ENCODE measurements around the gene TSPYL1.
A peak's percentile ranks its signal among the peaks of the same experiment; 100 is the strongest.
"Not testable (repeated sequence)": the region's sequence is repeated elsewhere in the genome, so short reads cannot be mapped to it uniquely, and the experiment has no call there.

Gene TSPYL1

GRCh38 chr6:116292553-116292952 lies 12.8 kb upstream of the TSPYL1 start:
- no peak for DNase-seq

DNA sequence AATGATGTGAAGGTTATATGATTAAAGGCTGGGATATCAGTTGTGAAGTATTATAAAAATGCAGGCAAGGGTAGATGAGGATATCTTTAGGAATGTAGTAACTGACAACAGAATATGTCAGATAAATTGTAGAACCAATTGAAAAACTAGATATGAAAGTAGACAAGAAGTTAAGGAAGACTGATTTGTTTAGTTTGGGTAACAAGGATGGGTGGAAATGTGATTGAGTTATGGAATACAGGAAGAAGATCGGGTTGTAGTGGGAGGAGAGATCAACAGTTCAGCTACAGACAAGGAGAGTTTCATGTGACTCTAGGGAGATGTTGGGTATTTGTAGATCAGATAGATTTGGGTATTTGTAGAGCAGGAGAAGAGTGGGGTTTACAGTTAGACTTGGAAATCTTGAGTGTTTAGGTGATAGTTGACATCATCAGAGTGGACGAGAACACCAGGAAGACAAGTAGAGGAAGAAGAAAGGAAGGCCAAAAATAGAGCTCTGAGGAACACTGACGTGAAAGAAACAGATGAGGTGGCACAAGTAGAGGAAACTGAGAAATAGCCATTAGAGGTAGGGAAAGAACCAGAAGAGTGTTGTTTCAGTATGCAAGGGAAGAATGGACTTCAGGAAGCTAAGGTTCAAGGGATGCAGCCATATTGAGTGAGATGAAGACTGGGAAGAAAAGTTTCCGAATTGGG lies 12.1 kb upstream of the TSPYL1 start:
- no peak for DNase-seq

- DNase-seq, result no peak
Measured at GRCh38 chr6:116290799-116291198, 11.1 kb upstream of the TSPYL1 start.

DNA sequence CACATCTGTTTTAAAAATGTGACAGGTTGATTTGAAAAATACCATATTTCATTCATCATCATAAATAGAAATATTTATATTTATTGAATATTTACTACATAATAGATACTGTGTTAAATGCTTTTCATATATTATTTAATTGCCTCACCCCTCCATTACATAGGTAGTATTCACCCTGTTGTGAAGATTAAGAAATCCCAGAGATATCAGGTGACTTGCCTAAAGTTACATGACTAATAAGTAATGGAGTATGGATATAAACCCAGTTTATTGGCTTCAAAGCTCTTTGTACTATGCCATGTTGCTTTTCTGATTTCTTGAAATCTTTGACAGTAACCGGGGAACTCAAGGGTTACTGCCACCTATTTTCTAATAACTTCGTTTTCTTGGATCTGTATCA lies 10.1 kb upstream of the TSPYL1 start:
- DNase-seq, result no peak

- DNase-seq, result peak in 2 of 5 experiments; percentile 20 to 42
Measured at GRCh38 chr6:116287689-116288282, 8.1 kb upstream of the TSPYL1 start.

GRCh38 chr6:116286773-116287358 lies 7.1 kb upstream of the TSPYL1 start:
- no peak for DNase-seq

DNA sequence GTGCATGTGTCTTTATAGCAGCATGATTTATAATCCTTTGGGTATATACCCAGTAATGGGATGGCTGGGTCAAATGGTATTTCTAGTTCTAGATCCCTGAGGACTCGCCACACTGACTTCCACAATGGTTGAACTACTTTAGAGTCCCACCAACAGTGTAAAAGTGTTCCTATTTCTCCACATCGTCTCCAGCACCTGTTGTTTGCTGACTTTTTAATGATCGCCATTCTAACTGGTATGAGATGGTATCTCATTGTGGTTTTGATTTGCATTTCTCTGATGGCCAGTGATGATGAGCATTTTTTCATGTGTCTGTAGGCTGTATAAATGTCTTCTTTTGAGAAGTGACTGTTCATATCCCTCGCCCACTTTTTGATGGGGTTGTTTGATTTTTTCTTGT lies 5.3 kb upstream of the TSPYL1 start:
- not testable (repeated sequence) for DNase-seq

DNA sequence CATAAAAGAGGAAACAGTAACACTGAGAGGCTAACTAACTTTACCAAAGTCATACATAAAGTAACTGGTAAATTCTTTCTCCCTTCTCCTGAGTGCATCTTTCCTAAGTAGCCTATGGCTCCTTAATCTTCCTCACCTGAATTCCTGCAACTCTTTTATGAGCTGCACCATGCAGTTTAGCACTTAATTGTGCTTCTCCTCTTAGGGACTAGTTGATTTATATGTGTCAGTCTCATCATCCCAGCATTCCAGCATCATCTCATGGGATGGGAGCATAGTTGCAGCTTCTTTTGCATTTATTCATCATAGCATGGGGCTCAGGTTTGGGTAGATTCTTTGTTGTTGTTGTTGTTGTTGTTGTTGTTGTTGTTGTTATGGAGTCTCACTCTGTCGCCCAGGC lies 3.5 kb upstream of the TSPYL1 start:
- no peak for DNase-seq

- no peak for DNase-seq
Measured at GRCh38 chr6:116282698-116283097, 3.0 kb upstream of the TSPYL1 start.

DNA sequence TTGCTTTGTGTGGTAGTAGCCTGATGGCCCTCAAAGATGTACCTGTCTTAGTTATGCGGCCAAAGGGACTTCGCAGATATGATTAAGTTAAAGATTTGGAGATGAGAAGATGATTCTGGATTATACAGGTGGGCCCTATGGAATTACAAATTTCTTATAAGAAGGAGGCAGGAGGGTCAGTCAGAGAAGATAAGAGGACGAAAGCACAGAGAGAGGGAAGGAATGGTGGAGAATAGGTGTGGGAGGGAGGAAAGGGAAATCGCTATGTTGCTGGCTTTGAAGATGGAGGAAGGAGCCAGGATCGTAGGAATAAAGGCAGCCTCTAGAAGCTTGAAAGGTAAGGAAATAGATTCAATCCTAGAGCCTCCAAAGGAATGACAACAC lies 1.2 kb upstream of the TSPYL1 start:
- DNase-seq, result no peak

GRCh38 chr6:116280161-116280932 lies 617 bp upstream of the TSPYL1 start:
- DNase-seq, result peak in 1 of 5 experiments; percentile 41

DNA sequence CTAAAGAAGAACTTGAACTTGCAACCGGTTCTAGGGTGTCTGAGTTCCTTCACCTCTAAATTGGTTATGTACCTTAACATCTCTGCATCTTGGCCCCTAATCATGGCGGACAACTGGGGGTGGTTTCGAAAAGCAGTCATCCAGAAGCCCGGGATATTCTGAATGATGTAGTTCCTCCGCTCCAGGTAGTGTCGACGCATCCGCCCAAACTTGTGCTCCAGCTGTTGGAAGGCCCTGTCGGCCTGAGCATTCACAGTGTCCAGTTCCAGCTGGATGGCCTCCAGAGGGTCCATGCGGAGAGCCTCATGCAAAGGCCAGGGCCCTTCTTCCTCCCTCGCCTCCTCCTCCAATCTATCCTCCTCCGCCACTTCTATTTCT lies 887 bp downstream of the TSPYL1 start:
- peak in 1 of 5 experiments; percentile 16 for DNase-seq

DNA sequence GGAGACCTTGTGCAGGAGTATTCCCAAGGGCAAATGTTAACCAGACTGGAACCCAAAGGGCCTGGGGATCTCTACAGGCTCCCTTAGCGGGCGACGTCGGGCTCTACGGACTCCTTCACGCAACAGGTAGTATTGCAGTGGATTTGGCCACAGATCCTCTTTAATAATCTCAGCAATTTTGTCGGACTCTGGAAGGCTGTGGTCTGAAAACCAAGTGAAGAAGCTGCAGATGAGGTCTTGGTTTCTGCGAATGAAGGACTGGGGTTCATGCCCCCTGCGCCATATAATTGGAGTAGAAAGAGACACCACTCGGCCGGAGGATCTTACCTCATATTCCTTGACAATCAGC lies 1.3 kb downstream of the TSPYL1 start:
- no peak for DNase-seq

DNA sequence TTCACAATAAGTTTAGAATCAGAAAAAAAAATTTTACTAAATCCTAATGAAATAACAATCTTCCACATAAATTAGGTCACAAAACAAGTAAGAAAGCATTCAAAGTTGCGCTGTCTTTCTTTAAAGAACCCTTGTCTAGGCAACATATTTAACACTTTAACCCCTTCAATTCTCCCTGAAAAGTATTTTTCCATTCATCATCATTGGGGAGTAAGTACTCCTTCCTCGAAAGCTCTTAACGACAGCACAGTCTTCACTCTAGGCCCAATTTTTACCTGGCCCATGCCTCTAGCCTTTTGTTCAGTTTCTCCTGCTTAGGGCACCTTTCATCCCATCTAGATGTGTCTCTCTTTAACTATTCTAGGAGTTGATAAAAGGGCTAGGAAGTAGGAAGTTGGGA lies 2.6 kb downstream of the TSPYL1 start:
- no peak for DNase-seq

GRCh38 chr6:116271149-116271708 lies 8.5 kb downstream of the TSPYL1 start:
- no peak for DNase-seq

DNA sequence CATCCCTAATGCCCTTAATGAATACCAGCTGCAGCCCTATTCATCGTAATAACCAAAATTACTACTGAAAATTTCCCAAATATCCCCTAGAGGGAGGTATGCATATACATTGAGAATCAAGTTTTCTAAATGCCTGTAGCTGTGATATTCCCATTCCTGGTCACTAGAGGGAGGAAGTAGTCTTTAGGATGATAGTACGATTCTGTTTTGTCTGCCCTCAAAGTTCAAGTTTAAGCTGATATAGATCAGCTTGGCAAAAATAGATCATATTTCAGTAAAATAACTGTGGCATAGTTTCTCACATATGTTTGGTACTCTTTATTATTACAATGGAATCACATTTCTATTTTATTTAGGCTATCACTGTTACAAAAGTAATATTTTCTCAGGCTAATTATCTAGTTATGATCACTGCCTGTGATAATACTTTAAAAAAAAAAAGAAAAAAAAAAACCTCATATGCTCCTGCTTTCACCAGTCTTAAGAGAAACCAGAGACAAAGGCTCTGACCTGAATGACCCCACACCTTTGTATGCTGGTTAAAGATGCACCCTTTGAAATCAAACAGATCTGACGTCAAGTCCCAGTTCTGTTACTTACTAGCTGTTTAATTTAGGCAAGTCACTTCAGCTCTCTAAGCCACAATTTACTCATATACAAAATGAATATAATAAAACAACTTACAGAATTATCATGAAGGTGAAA lies 11.0 kb downstream of the TSPYL1 start:
- DNase-seq, result peak in 2 of 5 experiments; percentile 42 to 49

- DNase-seq, result no peak
Measured at GRCh38 chr6:116267836-116268588, 11.7 kb downstream of the TSPYL1 start.

GRCh38 chr6:116266803-116267202 lies 12.9 kb downstream of the TSPYL1 start:
- DNase-seq, result no peak

DNA sequence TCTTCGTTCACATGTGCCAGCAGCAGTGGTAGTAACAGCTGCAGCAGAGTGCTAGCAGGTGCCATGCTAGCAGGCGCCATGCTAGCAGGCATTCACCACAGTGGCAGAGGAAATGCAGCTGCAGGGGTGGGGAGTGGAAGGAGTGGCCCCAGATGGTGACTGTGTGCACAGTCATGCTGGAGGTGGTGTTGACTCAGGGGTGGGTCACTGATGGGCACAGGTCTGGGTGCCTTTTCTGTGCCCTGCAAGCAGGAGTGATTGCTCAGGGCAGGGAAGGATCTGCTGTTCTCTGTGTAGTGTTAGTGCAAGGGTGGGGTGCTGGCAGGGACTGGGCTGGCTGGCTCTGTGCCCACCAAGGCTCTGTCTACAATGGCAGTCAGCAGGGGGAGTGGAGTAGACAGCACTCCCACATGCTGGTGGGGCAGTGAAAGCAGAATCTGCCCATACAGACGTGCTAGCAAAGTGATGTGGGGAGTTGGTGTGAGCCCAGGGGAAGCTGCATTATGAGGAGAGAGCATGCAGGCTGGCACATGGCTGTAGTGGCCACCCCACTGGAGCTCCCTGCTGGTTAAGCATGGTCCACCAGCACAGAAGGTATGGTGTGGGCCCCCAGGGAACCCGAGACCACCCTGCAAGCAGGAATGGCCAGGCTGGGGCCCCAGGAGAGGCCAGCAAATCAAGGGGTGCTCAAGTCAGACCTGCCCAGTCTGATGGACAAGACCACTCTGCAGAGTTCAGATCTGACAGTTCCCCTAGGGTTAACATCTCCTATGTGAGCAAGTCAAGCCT lies 14.5 kb downstream of the TSPYL1 start:
- no peak for DNase-seq

- DNase-seq, result no peak
Measured at GRCh38 chr6:116263353-116263752, 16.4 kb downstream of the TSPYL1 start.

DNA sequence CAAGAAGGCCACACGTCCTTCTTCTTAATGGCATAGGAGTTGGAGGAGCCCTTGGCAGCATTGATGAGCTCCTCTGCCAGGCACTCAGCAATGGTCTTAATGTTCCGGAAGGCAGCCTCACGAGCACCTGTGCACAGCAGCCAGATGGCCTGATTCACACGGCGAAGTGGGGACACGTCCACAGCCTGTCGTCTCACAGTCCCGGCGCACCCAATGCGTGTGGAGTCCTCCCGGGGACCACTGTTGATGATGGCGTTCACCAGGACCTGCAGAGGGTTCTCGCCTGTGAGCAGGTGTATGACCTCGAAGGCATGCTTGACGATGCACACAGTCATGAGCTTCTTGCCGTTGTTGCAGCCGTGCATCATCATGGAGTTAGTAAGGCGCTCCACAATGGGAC lies 21.2 kb downstream of the TSPYL1 start:
- DNase-seq, result no peak

Measured in T-helper 2 cell (primary cell).